Liver (tissue), 9 donors: ENCODE measurements around the gene ATP10A. TPM values are rescaled to one million over a fixed set of nuclear protein-coding genes. Genes with fewer than 3 reads are reported as not detected.

Experiments
- DNase-seq: peaks from one replicate; pipeline ENCODE4 v3.0.0-alpha.2; 2017; ENCODE audit warnings: low spot score
- H3K27ac ChIP-seq, 2 donors: one replicate each; pipeline ENCODE4 v1.7.0; 2013; ENCODE audit warnings: inconsistent platforms in 2 of 2, low read length in 2 of 2, control low read depth in 1 of 2, low read depth in 1 of 2, mild to moderate bottlenecking in 1 of 2
- H3K27me3 ChIP-seq, 4 donors: one replicate each; pipeline versions ENCODE4 v1.6.1 to v1.7.0; 2013; ENCODE audit warnings: low read length in 3 of 4, inconsistent platforms in 1 of 4, mild to moderate bottlenecking in 1 of 4, moderate library complexity in 1 of 4; ENCODE audit not compliant: control insufficient read depth in 4 of 4, insufficient read depth in 4 of 4
- H3K36me3 ChIP-seq, 4 donors: one replicate each; pipeline versions ENCODE4 v1.6.1 to v1.7.0; 2013; ENCODE audit warnings: low read length in 3 of 4, mild to moderate bottlenecking in 3 of 4, low read depth in 1 of 4, moderate library complexity in 1 of 4; ENCODE audit not compliant: control insufficient read depth in 4 of 4, insufficient read depth in 3 of 4
- H3K4me1 ChIP-seq, 4 donors: one replicate each; pipeline versions ENCODE4 v1.6.1 to v1.7.0; 2013; ENCODE audit warnings: low read length in 3 of 4, mild to moderate bottlenecking in 3 of 4, moderate library complexity in 1 of 4; ENCODE audit not compliant: control insufficient read depth in 4 of 4, insufficient read depth in 4 of 4
- H3K4me3 ChIP-seq, 3 donors: one replicate each; pipeline versions ENCODE4 v1.6.1 to v1.7.0; 2013; ENCODE audit warnings: low read length in 3 of 3, control low read depth in 1 of 3, low read depth in 1 of 3, mild to moderate bottlenecking in 1 of 3
- H3K9ac ChIP-seq, 2 donors: one replicate each; pipeline ENCODE4 v1.7.0; 2013; ENCODE audit warnings: low read length in 2 of 2, mild to moderate bottlenecking in 2 of 2, moderate library complexity in 2 of 2, control low read depth in 1 of 2, low read depth in 1 of 2
- H3K9me3 ChIP-seq, 4 donors: one replicate each; pipeline versions ENCODE4 v1.6.1 to v1.7.0; 2013; ENCODE audit warnings: low read length in 3 of 4; ENCODE audit not compliant: control insufficient read depth in 4 of 4
- ATF3 ChIP-seq: IDR thresholded peaks from 2 replicates; pipeline ENCODE4 v1.6.1; 2016; ENCODE audit warnings: antibody characterized with exemption
- CTCF ChIP-seq: fragments of 150-350 bp; IDR thresholded peaks from 2 replicates; pipeline ENCODE4 v1.5.1; 2017; ENCODE audit warnings: improper control_type of control experiment, low read depth, low read length; ENCODE audit not compliant: missing input control
- EGR1 ChIP-seq, 2 donors: IDR thresholded peaks; 2 replicates each; pipeline ENCODE4 v1.6.1; 2016 to 2018; ENCODE audit warnings: antibody characterized with exemption in 2 of 2, low read depth in 2 of 2
- FOXA2 ChIP-seq: IDR thresholded peaks from 2 replicates; pipeline ENCODE4 v1.6.1; 2016; ENCODE audit warnings: antibody characterized with exemption
- GABPA ChIP-seq, 2 donors: IDR thresholded peaks in 1 of 2; conservative IDR thresholded peaks in 1 of 2; 2 replicates each; pipeline ENCODE4 v1.6.1; 2016; ENCODE audit warnings: antibody characterized with exemption in 2 of 2, mild to moderate bottlenecking in 1 of 2, moderate library complexity in 1 of 2
- HNF4G ChIP-seq: IDR thresholded peaks from 2 replicates; pipeline ENCODE4 v1.6.1; 2016; ENCODE audit warnings: antibody characterized with exemption
- JUND ChIP-seq, 2 donors: IDR thresholded peaks; 2 replicates each; pipeline ENCODE4 v1.6.1; 2016; ENCODE audit warnings: antibody characterized with exemption in 2 of 2
- NR2F2 ChIP-seq: IDR thresholded peaks from 2 replicates; pipeline ENCODE4 v1.6.1; 2016; ENCODE audit warnings: antibody characterized with exemption
- REST ChIP-seq: IDR thresholded peaks from 2 replicates; pipeline ENCODE4 v1.6.1; 2016; ENCODE audit warnings: antibody characterized with exemption, mild to moderate bottlenecking
- RXRA ChIP-seq, 2 donors: IDR thresholded peaks; 2 replicates each; pipeline ENCODE4 v1.6.1; 2017 to 2018; ENCODE audit warnings: antibody characterized with exemption in 2 of 2, mild to moderate bottlenecking in 1 of 2
- SP1 ChIP-seq: IDR thresholded peaks from 2 replicates; pipeline ENCODE4 v1.6.1; 2018; ENCODE audit warnings: antibody characterized with exemption, mild to moderate bottlenecking
- TAF1 ChIP-seq: conservative IDR thresholded peaks from 2 replicates; pipeline ENCODE4 v1.6.1; 2016; ENCODE audit warnings: antibody characterized with exemption, mild to moderate bottlenecking
- YY1 ChIP-seq: IDR thresholded peaks from 2 replicates; pipeline ENCODE4 v1.6.1; 2016; ENCODE audit warnings: antibody characterized with exemption, mild to moderate bottlenecking
- ZBTB33 ChIP-seq: IDR thresholded peaks from 2 replicates; pipeline ENCODE4 v1.6.1; 2016; ENCODE audit warnings: antibody characterized with exemption
- WGBS: extraction: QIAGEN DNeasy Blood & Tissue Kit; methylation state at CpG from one replicate; pipeline ENCODE4 v1.1.7; 2013; 5-methylcytosine and 5-hydroxymethylcytosine counted together
- polyA plus RNA-seq, 2 donors: library from polyadenylated mRNA; stranded (reverse) in 1 of 2; unstranded in 1 of 2; fragments of 200-250 nt in 1 of 2; fragments of >200 nt in 1 of 2; fragmentation: Nextera tagmentation in 1 of 2; extraction: Ambion mirVana in 1 of 2; gene quantifications; one replicate each; pipeline versions ENCODE4 v1.2.1 to v1.2.3, GENCODE V29; 2013 to 2015
- total RNA-seq, 2 donors: library from RNA; depleted of rRNA; stranded (reverse); fragments of >200 nt; gene quantifications; one replicate each; pipeline ENCODE4 v1.2.3, GENCODE V29; 2014
- TF ChIP-seq, protein P1 (sequence below): IDR thresholded peaks from 2 replicates; pipeline ENCODE4 v1.6.1; 2016; ENCODE audit warnings: antibody characterized with exemption
- donor health status: healthy.
- donor health status: healthy.
- donor health status: healthy.
- donor health status: healthy.
- donor health status: healthy.

ATP10A gene
- total and polyA plus RNA-seq, 4 donors, result 0.22 to 1.8 (median 0.39) TPM

DNA sequence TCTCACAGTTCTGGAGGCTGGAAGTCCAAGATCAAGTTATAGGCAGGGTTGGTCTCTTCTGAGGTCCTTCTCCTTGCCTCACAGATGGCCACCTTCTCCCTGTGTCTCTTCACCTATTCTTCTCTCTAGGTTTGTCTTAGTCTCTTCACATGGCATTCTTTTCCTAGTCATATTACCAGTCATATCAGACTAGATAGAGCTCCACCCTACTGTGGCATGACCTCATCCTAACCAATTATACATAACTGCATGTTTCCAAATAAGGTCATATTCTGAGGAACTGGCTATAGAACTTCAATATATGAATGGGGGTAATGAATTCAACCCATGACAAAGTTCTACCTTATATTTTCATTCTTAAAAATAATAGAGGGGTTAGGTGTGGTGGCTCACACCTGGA lies 227.9 kb downstream of the ATP10A start:
- TF ChIP-seq ZBTB33, result no peak
- TF ChIP-seq ATF3, result no peak
- TF ChIP-seq TAF1, result no peak
- TF ChIP-seq EGR1 (IDR thresholded peaks at IDR 0.05; ENCODE audit: low read depth in 2 of 2), result no peak
- TF ChIP-seq SP1, result no peak
- TF ChIP-seq GABPA (IDR thresholded peaks at IDR 0.05 in 1 of 2, conservative IDR thresholded peaks at IDR 0.05 in 1 of 2), result no peak
- no peak for TF ChIP-seq CTCF
- no peak for TF ChIP-seq NR2F2
- no peak for TF ChIP-seq JUND (IDR thresholded peaks at IDR 0.05)
- TF ChIP-seq HNF4G, result no peak
- TF ChIP-seq YY1, result no peak
- no peaks in the 10 kb centered on the region for H3K36me3 ChIP-seq
- H3K9me3 ChIP-seq, result no peaks in the 10 kb centered on the region
- H3K4me1 ChIP-seq, result no peaks in the 10 kb centered on the region
- DNase-seq, result no peak
- no peak overlapping the region for H3K27ac ChIP-seq
- H3K9ac ChIP-seq, result no peak overlapping the region
- peaks cover 0 to 3% (median 0%) of the 10 kb centered on the region in 4 donors for H3K27me3 ChIP-seq
- H3K4me3 ChIP-seq, result no peak overlapping the region

- 33% methylated on average over 3 of the region's 3 CpGs for WGBS
These were observed 229.3 kb downstream of the ATP10A start for GRCh38 chr15:25633862-25634261.

More at GRCh38 chr15:25633862-25634261, 229.3 kb downstream of the ATP10A start:
- Histone ChIP-seq H3K4me3 (no peak overlapping the region), H3K9me3 (no peaks in the 10 kb centered on the region), H3K36me3 (no peaks in the 10 kb centered on the region), H3K9ac (no peak overlapping the region), H3K27me3 (peaks cover 0 to 3% (median 0%) of the 10 kb centered on the region in 4 donors), H3K4me1 (no peaks in the 10 kb centered on the region), H3K27ac (no peak overlapping the region)
- TF ChIP-seq GABPA (IDR thresholded peaks at IDR 0.05 in 1 of 2, conservative IDR thresholded peaks at IDR 0.05 in 1 of 2) (no peak), EGR1 (IDR thresholded peaks at IDR 0.05; ENCODE audit: low read depth in 2 of 2) (no peak), FOXA2 (no peak), REST (no peak), RXRA (IDR thresholded peaks at IDR 0.05) (no peak)
- TF ChIP-seq, protein P1, sequence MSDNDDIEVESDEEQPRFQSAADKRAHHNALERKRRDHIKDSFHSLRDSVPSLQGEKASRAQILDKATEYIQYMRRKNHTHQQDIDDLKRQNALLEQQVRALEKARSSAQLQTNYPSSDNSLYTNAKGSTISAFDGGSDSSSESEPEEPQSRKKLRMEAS, result no peak
- DNase-seq, result no peak
